ENCODE measurements around the gene ASB18.
"Not testable (repeated sequence)": the region's sequence is repeated elsewhere in the genome, so short reads cannot be mapped to it uniquely, and the experiment has no call there.

ASB18 gene

DNA sequence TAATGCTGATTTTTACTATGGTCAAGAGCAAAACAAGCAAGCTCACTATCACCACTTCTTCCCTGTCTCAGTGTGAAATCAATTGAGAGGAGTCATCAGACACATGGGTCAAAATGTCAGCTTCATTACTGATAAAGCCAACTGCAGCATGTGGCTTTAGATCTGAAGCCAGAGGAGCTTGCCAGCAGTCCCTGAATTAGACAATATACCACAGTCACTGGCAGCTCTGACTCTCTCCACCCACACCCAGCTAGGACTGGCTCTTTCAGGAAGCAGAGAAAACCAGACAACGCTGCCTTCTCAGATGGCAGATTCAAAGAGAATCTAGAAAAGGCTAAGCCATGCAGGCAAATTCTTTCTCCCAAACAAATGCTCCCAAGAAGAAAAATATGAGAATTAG lies 20.0 kb upstream of the ASB18 start:
- DNase-seq: no peak

DNA sequence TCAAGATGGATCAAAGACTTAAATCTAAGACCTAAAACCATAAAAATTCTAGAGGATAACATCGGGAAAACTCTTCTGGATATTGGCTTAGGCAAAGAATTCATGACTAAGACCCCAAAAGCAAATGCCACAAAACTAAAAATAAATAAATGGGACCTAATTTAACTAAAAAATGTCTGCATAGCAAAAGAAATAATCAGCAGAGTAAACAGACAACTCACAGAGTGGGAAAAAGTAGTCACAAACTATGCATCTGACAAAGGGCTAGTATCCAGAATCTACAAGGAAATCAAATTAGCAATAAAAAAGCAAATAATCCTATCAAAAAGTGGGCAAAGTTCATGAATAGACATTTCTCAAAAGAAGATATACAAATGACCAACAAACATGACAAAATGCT lies 18.2 kb upstream of the ASB18 start:
- no peak for DNase-seq

DNA sequence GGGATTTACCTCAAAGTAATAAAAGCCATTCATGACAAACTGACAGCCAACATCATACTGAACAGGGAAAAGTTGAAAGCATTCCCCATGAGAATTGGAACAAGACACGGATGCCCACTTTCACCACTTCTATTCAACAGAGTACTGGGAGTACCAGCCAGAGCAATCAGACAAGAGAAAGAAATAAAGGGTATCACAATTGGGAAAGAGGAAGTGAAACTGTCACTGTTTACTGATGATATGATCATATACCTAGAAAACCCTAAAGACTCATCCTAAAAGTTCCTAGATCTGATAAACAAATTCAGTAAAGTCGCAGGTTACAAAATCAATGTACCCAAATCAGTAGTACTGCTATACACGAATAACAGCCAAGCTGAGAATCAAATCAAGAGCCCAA lies 17.2 kb upstream of the ASB18 start:
- DNase-seq: no peak

DNA sequence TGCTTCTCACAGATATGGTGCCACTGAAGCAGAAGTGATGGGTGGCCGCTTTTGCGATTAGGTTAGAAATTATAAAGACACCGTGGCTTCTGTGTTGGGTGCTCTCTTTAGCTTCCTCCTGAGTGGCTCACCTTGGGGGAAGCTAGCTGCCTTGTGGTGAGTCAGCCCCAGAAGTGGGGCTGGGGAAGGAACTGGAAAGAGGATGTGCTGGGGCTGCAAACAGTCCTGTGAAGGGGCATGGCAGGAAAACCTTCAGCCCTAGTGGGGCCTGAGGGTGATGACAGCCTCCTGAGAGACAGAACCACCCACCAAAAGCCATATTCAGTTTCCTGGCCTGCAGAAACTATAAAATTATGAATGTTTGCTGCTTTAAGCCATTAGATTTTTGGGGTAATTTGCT lies 8.9 kb upstream of the ASB18 start:
- DNase-seq: no peak

DNA sequence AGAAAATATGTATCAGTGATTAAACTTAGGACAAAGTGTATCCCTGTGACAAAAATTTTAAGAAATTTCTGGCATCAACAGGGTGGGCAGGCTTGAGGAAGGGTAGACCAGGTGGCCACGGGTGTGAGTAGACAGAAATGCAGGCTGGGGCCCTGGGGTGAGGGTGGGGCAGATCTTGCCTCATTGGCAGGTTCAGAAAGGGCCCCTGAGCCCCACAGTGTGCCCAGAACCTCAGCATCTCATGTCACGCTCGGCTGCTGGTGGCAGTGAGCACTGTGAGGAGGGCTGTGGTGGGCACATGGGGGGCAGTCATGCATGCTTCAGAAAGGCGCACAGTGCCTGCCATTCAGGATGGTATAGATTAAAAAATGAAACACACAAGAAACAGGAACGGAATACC lies 7.6 kb upstream of the ASB18 start:
- DNase-seq: no peak

DNA sequence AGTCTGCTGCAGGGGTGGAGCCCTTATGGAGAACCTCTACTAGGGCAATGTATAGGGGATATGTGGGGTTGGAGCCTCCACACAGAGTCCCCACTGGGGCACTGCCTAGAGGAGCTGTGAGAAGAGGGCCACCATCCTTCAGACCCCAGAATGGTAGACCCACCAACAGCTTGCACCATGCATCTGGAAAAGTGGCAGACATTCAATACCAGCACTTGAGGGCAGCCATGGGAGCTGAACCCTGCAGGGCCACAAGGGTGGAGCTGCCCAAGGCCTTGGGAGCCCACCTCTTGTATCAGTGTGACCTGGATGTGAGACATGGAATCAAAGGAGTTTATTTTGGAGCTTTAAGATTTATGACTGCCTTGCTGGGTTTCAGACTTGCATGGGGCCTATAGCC lies 5.7 kb upstream of the ASB18 start:
- DNase-seq: not testable (repeated sequence)

DNA sequence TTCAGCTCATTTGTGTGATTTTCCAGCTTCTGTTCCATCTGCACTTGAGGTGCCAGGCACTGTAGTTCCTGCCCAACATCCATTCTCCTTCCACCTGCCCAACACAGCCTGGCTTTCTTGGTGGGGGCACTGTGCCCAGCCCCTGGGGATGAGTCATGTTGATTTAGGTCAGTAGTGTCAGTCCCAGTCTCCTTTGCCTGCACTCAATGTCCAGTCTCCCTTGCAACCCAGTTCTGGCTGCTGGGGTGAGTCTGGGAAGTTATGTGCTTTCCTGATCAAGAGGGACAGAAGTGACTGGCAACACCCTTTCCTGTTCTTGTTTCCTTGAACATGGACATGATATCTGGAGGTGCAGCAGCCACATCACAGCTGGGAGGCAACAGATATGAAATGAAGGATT lies 1.5 kb upstream of the ASB18 start:
- DNase-seq: no peak

DNA sequence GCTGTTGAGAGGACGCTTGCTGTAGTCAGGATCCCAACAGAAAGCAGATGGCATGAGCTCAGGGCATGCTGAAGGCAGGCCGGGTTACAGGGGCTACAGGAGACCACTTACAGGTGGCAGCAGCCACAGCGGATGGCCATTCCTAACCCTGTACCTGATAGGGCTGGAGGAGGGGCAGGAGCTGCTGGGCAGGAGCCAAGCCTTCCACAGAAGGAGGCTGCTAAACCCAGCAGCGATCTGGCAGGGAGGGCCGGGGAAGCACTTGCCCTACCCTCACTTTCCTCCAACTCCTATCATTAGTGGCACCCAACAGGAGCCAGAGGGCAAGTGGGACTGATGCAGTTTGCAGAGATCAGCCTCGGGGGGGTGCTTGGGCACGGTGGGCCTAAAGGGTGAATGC lies 2.0 kb downstream of the ASB18 start:
- no peak for DNase-seq

DNA sequence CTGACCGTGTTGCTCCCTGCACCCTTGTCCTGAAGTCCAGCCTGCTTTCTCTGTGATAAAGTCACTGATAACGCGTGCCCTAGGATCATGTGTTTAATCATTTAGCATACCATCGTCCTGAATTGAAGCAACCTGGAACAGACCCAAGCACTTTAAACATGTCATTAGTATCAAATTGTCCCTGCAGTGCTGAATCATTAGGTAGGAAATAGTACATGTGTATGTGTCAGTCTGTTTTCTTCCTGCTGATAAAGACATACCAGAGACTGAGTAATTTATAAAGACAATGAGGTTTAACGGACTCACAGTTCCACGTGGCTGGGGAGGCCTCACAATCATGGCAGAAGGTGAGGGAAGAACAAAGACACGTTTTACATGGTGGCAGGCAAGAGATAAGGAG lies 2.8 kb downstream of the ASB18 start:
- DNase-seq: no peak

DNA sequence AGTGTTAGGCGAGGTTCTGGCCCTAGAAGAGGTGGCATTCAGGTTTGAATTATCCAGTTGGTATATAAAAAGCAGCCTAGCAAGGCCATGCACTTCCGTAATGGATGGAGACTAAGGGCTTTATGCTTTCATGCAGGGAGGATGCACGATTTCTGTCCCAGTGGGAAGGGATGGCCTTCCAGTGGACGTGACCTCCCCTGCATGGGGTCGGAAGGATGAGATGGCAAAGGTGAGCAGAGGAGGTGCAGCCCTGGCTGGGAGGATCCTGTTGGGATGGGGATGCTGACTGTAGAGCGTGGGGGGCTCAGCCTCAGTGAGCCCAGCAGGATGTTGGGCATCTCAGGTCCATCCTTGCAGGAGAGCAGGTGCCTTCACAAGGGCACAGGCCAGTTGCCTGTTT lies 4.8 kb downstream of the ASB18 start:
- no peak for DNase-seq

DNA sequence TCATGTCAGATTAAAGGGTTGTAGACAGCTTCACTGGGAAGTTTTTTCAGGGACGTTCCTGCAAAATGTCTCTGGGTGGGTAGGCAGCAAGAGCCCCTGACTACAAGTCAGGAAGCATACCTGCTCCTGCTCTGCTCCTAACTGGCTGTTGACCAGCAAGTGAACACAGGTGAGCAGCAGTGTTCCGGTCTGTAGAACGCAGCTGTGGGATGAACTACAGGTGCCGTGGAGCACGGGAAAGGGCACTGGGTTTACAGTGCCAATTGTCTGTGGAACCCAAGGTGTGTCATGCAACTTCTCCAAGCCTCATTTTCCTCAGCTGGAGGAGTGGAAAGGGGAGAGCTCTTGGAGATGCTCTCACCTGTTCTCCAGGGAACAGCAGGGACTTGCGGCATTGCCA lies 6.6 kb downstream of the ASB18 start:
- no peak for DNase-seq

DNA sequence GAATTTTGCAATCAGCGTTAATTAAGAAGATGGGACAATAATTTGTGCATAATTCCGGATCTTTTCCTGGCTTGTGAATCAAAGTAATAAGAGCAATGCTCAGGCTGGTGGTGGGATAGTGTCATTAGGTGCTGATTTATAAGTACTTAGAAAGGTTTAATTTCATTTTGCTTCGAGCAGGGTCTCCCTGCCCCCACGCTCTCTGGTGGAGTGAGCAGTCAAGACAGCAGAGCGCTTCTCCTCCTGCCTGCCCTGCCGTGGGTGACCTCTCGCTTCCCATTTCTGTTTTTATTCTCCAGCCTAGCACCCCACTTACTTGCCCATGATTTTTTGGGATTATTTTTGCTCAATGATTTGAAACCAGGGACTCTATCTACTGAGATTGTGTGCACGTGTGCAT lies 7.1 kb downstream of the ASB18 start:
- DNase-seq: no peak

DNA sequence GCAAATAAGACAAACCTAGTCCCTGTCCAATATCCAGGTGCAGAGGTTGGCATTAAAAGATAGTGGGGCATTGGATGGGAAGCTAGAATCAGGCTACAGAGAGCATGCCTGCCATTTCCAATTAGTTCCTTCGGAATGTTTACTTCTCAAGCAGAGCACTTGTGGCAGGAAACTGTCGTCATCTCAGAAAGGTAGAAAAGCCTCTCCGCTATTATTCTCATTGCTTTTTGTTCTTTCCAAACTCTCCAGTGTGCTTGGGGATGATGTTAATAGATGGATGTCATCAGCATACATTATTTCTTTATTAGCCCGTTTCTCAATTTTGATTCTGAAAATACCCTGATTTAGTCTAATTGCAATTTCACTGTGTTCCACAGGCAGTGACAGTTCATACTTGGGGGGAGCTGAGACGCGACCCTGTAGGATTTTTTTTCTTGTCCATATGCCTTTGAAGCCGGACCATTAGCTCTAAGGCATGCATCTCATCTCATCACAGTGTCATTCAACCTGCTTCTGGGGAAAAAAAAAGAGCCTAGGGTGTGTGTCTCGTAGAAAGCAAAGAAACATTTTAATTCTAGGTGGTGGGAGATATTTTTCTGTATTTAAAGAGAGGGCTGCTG lies 7.7 kb downstream of the ASB18 start:
- DNase-seq: no peak

DNA sequence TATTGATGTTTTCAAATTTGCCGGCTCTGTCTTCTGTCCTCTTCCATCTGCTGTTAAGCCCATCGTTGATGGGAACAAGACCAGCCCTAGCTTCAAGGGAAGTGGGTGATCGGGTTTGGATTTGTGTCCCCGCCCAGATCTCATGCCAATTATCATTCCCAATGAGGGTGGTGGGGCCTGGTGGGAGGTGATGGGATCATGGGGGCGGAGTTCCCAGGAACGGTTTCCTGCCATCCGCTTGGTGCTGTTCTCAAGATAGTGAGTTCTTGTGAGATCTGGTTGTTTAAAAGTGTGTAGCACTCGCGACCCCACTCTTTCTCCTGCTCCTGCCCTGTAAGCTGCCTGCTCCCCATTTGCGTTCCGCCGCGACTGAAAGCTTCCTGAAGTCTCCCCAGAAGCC lies 9.5 kb downstream of the ASB18 start:
- DNase-seq: no peak

DNA sequence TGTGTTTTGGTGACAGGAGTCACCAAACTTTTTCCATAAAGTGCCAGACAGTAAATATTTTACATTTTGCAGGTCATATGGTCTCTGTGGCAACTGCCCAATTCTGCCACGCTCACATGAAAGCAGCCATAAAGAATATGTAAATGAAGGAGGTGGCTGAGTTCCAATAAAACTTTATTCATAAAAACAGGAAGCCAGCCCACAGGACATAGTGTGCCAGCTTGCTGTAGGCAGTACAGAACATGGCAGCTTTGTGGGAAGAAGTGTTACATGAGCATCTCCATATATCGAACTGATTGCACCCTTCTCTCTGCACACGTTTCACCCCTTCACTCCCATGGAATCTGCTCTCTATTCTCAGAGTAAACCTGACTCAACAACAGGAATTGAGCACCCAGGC lies 10.2 kb downstream of the ASB18 start:
- no peak for DNase-seq

DNA sequence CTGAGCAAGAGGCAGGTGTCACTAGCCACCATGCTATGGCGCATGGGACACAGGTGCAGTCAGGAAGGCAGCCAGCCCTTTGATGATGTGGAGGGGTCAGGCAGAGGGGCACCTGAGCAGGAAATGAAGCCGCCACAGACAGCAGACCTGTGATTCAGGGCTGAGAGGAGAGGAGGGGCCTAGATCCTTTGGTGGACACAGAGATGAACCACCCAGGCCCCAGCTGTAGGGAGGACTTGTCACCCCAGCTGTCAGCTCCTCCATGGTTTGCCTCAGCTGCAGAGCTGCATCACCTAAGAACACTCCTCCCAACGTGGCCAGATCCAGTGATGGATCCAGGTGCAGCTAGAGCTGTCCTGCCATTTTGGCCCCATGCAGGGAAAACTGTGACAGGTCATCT lies 11.6 kb downstream of the ASB18 start:
- no peak for DNase-seq

DNA sequence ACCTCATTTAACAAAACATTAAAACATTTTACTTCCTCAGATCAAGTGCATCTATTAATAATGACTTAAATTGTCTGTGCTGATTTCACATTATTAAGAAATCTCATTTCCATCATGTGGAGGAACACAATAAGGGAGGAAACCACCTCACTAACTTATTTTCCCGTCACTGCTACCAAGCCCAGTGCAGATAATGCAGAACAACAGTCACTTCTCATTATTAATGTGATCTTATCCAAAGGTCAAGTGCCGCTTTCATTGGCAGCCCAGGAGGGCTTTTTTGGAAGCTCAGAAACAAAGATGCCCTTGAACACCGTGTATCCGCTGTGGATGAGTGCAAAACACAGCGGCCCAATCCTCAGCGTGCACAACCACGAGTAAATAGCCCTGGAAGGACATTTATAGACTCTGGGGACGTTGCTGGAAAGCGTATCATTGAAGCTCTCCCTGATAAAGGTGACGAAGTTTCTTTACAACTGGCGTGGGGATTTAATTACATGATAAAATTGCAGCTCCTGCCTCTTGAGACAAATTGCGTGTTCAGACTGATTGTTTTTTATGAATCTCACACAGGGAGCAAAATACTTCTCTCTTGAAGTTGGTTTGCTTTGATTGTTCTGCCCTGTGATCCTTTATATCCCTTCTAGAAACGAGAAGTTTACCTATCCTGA lies 13.2 kb downstream of the ASB18 start:
- DNase-seq: no peak

DNA sequence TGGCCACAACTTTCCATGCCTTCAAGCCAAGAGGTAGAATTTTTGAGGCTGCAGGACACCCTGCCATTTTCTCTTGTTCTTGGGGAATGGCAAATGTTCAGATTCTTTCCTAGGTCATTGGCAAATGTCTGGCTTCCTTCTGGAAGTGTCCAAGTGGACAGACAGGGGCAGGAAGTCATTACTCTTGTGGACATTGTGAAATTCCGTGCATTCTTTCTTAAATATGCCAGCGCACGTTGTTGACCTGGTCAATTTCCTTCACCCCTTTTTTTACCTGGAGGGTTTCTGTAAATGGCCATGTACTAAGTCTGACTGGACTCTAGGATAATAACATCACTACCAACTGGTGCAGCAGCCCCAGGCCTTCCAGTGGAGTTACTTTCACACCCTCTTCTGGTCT lies 13.9 kb downstream of the ASB18 start:
- DNase-seq: no peak

DNA sequence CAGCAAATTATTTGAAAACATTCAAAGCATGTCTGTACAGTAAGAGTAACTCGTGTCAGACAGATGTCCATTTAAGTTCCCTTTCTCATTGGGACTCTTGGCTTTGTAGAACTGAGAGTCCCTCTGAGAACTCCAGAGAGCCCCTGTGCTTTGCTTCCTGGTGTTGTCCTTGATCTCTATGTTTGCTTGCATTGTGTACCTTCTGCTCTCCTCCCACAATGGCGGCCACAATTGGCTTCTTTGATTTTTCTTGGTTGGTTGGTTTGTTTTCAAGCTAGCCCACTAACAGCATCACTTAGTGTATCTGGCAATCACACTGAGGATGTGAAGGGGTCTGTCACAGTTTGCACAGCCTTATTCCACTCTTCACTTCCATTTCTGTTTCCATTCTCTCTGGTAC lies 15.1 kb downstream of the ASB18 start:
- no peak for DNase-seq

DNA sequence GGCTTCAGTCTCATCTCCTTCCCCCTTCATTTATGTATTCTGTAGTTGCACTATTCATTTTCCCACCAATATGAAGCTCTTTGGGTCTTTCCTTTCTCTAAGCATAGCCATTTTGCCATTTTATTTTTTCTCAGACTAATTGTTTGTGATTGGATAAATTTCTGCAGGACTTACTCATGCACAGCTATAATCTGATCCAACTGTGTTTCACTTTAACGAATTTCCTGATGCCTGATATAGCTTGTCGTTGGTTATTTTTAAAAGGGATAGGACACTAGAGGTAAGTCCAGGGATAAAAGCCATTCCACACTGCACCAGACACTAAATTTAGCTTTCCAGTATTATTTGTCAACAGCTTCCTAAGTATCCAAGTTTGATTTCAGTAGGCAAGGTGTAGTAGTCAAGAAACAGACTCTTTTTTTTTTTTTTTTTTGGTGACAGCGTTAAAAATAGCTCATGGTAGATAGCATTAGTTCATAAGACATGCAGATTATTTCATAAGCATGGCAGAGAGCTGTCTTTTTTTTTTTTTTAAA lies 17.4 kb downstream of the ASB18 start:
- no peak for DNase-seq

DNA sequence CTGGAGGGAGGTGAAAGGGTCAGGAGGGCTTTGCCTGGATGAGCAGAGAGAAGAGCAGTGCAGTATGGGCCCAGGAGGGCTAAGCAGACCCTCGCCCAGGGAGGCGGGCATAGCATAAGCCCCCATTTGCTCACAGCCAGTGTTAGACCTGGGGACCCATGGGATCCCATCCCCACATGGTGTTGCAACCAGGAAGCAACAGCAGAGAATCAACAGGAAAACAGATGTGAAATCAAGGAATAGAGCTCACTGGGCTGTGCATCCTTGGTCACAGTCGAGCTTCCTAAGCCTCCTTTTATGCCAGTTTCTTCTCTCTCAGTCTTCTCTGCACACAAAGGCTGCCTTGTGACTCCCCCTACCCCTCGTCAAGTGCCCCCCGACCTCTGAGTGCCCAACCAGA lies 19.9 kb downstream of the ASB18 start:
- DNase-seq: no peak

DNA sequence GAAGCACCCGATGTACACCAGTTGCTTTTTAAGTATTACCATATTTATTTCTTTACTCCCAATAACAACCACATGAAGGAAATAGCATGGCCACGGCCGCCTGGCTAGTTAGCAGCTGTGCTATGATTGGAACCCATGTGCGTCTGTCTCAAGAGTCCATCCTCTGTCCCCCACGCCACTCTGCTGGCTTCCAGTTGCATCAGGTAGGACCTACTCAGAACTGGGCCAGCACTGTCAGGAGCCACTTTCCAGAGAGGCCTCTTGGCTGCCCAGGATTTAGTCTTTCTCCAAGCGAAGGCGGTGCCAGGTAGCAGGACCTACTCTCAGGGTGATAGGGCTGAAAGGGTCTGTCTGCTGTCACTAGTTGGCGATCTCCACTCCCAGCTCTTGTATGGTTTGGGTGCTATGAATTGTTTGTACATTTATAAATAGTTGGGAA lies 22.1 kb downstream of the ASB18 start:
- no peak for DNase-seq

DNA sequence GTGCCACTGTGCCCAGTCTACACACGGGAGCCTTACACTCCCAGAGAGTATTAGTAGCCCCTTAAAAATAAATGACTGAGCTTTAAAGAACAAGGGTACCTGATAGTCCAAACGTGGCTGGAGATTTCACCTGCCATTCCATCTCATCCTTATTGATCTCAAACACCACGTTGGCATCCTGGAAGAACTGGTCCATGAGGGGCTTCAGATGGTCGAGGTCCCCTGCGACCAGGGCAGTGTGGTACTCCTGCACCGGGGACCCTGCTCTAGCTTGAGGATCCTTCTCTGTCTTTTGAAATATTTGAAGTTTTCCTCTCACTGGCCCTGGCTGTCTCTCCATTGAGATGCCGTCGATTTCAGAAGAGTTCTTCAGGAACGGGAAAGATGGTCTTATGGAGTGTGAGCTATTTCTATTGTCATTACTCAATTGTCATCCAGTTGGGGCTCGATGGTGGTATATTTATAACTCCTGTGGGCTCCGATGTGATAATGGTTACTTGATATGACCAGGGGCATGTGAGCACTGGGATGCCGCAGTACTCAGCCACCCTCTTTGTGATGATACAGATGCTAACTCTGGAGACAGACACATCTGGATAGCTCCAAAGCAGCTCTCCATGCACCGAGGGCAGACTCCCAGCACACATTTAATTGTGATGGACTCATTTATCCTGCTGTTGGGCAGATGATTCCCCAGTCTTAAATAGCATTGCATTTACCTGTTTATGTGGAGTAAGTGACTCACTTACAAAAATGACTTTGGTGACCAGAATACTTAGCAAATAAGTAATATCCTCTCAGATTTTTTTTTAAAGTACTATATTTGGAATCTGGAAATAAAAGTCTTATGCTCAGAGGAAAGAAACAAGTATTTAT lies 22.8 kb downstream of the ASB18 start:
- DNase-seq: no peak
